GM19397 (cell line): ENCODE measurements around the gene MIDN.

Experiments
- ATAC-seq: cut with Tn5 transposase; IDR thresholded peaks from one replicate; pipeline ENCODE4 v1.9.1; 2021; ENCODE audit warnings: mild to moderate bottlenecking, moderate library complexity; ENCODE audit not compliant: unreplicated experiment

Gene MIDN

GRCh38 chr19:1278713-1279660 is 30.6 kb downstream of the MIDN start:
- no peak for ATAC-seq

- ATAC-seq: no peak
These were observed 31.5 kb downstream of the MIDN start for GRCh38 chr19:1279782-1280341.

- no peak for ATAC-seq
These were observed 32.5 kb downstream of the MIDN start for GRCh38 chr19:1280636-1281568.

GRCh38 chr19:1281569-1282287 is 33.3 kb downstream of the MIDN start:
- ATAC-seq: no peak

GRCh38 chr19:1282588-1283206 is 34.3 kb downstream of the MIDN start:
- no peak for ATAC-seq

- no peak for ATAC-seq
These were observed 35.0 kb downstream of the MIDN start for GRCh38 chr19:1283207-1283916.

GRCh38 chr19:1283917-1284292 is 35.5 kb downstream of the MIDN start:
- ATAC-seq: no peak

GRCh38 chr19:1284293-1284978 is 36.1 kb downstream of the MIDN start:
- no peak for ATAC-seq

GRCh38 chr19:1284979-1285736 is 36.8 kb downstream of the MIDN start:
- no peak for ATAC-seq

GRCh38 chr19:1285737-1286360 is 37.5 kb downstream of the MIDN start, which contains the start of gene EFNA2:
TSS of gene EFNA2 (plus strand) at chr19:1285873. CDS start at chr19:1286169, 296 bp downstream.
- ATAC-seq: no peak

GRCh38 chr19:1286487-1287353 is 38.3 kb downstream of the MIDN start:
- no peak for ATAC-seq

GRCh38 chr19:1287354-1288225 is 39.2 kb downstream of the MIDN start:
- no peak for ATAC-seq

- ATAC-seq: no peak
These were observed 39.8 kb downstream of the MIDN start for GRCh38 chr19:1288226-1288612.

- ATAC-seq: no peak
These were observed 40.7 kb downstream of the MIDN start for GRCh38 chr19:1288833-1289685.

- no peak for ATAC-seq
These were observed 41.3 kb downstream of the MIDN start for GRCh38 chr19:1289686-1290025.
